Upper lobe of left lung (tissue), 6 donors: Measurements from ENCODE around the gene TRIML2. TPM values are rescaled to one million over a fixed set of nuclear protein-coding genes. Genes with fewer than 3 reads are reported as not detected.

Source experiments
- ATAC-seq, 2 donors: fragments of 200-7000 bp; cut with Tn5 transposase; one replicate each; pipeline ENCODE4 v1.9.1; 2022; ENCODE audit warnings: mild to moderate bottlenecking in 2 of 2, moderate library complexity in 2 of 2; ENCODE audit not compliant: low FRiP score in 2 of 2
- DNase-seq, 2 donors: peaks; one replicate each; pipeline ENCODE4 v3.0.0-alpha.2; 2019 to 2020
- H3K27ac ChIP-seq, 4 donors: fragments of 200-600 bp; sonication (generic); one replicate each; pipeline ENCODE4 v1.5.1; 2016 to 2019
- H3K27me3 ChIP-seq, 4 donors: fragments of 200-600 bp; sonication (generic); one replicate each; pipeline ENCODE4 v1.5.1; 2017 to 2019
- H3K36me3 ChIP-seq, 4 donors: fragments of 200-600 bp; sonication (generic); one replicate each; pipeline ENCODE4 v1.5.1; 2016 to 2019
- H3K4me1 ChIP-seq, 4 donors: fragments of 200-600 bp; sonication (generic); one replicate each; pipeline ENCODE4 v1.5.1; 2018 to 2019
- H3K4me3 ChIP-seq, 4 donors: fragments of 200-600 bp; sonication (generic); one replicate each; pipeline ENCODE4 v1.5.1; 2017 to 2019; ENCODE audit warnings: mild to moderate bottlenecking in 2 of 4, moderate library complexity in 1 of 4
- H3K9me3 ChIP-seq, 4 donors: fragments of 200-600 bp; sonication (generic); one replicate each; pipeline ENCODE4 v1.5.1; 2018 to 2019
- EP300 ChIP-seq, 4 donors: sonication (generic); formaldehyde crosslinking; IDR thresholded peaks; one replicate each; pipeline ENCODE4 v1.5.1; 2017; ENCODE audit warnings: antibody characterized with exemption in 4 of 4, control low read depth in 2 of 4
- POLR2A ChIP-seq, 4 donors: fragments of 450-650 bp; IDR thresholded peaks; one replicate each; pipeline ENCODE4 v1.5.1; 2016 to 2017; ENCODE audit warnings: antibody characterized with exemption in 4 of 4, mild to moderate bottlenecking in 2 of 4
- POLR2AphosphoS5 ChIP-seq, 2 donors: sonication (generic); formaldehyde crosslinking; IDR thresholded peaks; one replicate each; pipeline ENCODE4 v1.5.1; 2017; ENCODE audit warnings: antibody characterized with exemption in 2 of 2
- WGBS, 2 donors: methylation state at CpG; one replicate each; pipeline ENCODE4 v1.1.5; 2017 to 2018; 5-methylcytosine and 5-hydroxymethylcytosine counted together
- total RNA-seq, 6 donors: library from RNA; depleted of rRNA in 4 of 6; stranded (reverse); fragments of >200 nt in 4 of 6; gene quantifications; one replicate each; pipeline versions ENCODE4 v1.1.0 to v1.2.1, GENCODE V29; 2016 to 2021
- TF ChIP-seq, protein P1 (sequence below), 6 experiments: fragments of 450-650 bp in 4 of 6; fragments of 200-600 bp in 2 of 6; sonication (generic) in 2 of 6; IDR thresholded peaks; one replicate each; pipeline ENCODE4 v1.5.1; 2016 to 2019; ENCODE audit warnings: antibody characterized with exemption in 6 of 6
- donor health status: DM: no; HTN: no; CAD: no; lungs with moderate emphysema.
- donor health status: DM: no; HTN: yes; CAD: no; lungs with severe emphysema.

TRIML2 gene
- total RNA-seq, 6 donors from 2014 or later, result not detected

DNA sequence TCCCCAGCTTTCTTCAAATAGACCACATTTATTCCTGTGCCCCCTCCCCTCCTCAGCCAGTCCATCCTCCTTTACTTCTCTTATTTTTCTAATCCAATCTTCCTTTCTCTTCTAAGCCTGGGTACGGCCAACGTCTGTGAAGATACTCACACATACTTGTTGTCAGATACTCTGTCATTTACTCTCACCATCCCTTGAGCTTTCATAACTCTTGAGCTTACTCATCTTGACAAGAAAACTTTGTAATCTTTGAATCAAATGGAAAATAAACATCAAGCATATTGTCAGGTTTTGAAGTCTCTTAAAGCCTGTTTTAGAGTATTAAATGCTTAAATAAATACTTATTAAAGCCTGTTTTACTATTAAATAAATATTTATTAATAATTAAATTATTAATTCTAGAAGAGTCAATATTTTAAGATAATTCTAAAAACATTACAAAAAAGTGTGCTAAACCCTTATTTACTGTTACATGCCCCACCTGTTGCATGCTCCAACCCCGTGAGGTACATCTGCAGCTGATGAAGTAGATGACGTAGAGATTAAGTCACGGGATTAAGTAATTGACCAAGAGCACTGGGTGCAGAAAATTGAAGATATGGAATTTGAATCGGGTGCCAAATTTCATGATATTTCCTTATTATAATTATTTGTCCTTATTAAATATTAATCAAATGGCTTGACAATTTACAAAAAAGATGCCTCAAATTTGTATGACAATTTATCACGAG is 1.5 kb upstream of the TRIML2 start:
- no peak for TF ChIP-seq POLR2A (IDR thresholded peaks at IDR 0.05)
- TF ChIP-seq, protein P1, sequence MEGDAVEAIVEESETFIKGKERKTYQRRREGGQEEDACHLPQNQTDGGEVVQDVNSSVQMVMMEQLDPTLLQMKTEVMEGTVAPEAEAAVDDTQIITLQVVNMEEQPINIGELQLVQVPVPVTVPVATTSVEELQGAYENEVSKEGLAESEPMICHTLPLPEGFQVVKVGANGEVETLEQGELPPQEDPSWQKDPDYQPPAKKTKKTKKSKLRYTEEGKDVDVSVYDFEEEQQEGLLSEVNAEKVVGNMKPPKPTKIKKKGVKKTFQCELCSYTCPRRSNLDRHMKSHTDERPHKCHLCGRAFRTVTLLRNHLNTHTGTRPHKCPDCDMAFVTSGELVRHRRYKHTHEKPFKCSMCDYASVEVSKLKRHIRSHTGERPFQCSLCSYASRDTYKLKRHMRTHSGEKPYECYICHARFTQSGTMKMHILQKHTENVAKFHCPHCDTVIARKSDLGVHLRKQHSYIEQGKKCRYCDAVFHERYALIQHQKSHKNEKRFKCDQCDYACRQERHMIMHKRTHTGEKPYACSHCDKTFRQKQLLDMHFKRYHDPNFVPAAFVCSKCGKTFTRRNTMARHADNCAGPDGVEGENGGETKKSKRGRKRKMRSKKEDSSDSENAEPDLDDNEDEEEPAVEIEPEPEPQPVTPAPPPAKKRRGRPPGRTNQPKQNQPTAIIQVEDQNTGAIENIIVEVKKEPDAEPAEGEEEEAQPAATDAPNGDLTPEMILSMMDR (IDR thresholded peaks at IDR 0.05), result no peak
- no peak for TF ChIP-seq EP300 (IDR thresholded peaks at IDR 0.05)
- no peak for TF ChIP-seq POLR2AphosphoS5 (IDR thresholded peaks at IDR 0.05)
- H3K36me3 ChIP-seq, result no peaks in the 10 kb centered on the region
- H3K27ac ChIP-seq, result no peak overlapping the region
- DNase-seq (no peak), ATAC-seq (peak in 1 of 2 donors; percentile 53)
- no peak overlapping the region for H3K4me3 ChIP-seq
- WGBS, 2 donors, result 74 to 79% methylated on average over 7 of the region's 7 CpGs
- H3K9me3 ChIP-seq, result peaks cover 0 to 3% (median 0%) of the 10 kb centered on the region in 4 donors
- no peaks in the 10 kb centered on the region for H3K4me1 ChIP-seq
- no peaks in the 10 kb centered on the region for H3K27me3 ChIP-seq

GRCh38 chr4:188110036-188110435 is 633 bp upstream of the TRIML2 start:
- no peak overlapping the region for H3K27ac ChIP-seq
- no peaks in the 10 kb centered on the region for H3K27me3 ChIP-seq
- ATAC-seq, result no peak
- 62 to 66% methylated on average over 3 of the region's 3 CpGs for WGBS, 2 donors
- H3K36me3 ChIP-seq, result no peaks in the 10 kb centered on the region
- H3K9me3 ChIP-seq, result peaks cover 0 to 3% (median 0%) of the 10 kb centered on the region in 4 donors
- no peaks in the 10 kb centered on the region for H3K4me1 ChIP-seq
- TF ChIP-seq EP300 (IDR thresholded peaks at IDR 0.05), result no peak
- TF ChIP-seq POLR2AphosphoS5 (IDR thresholded peaks at IDR 0.05), result no peak
- TF ChIP-seq, protein P1 (IDR thresholded peaks at IDR 0.05), result no peak
- no peak for TF ChIP-seq POLR2A (IDR thresholded peaks at IDR 0.05)
- no peak overlapping the region for H3K4me3 ChIP-seq
- no peak for DNase-seq

GRCh38 chr4:188107931-188108843 is 1.2 kb downstream of the TRIML2 start:
- TF ChIP-seq POLR2AphosphoS5 (IDR thresholded peaks at IDR 0.05) (no peak), EP300 (IDR thresholded peaks at IDR 0.05) (no peak), POLR2A (IDR thresholded peaks at IDR 0.05) (no peak)
- TF ChIP-seq, protein P1 (IDR thresholded peaks at IDR 0.05), result no peak
- DNase-seq (no peak), ATAC-seq (peak in 1 of 2 donors; percentile 34)
- Histone ChIP-seq H3K27ac (no peak overlapping the region), H3K27me3 (no peaks in the 10 kb centered on the region), H3K4me1 (no peaks in the 10 kb centered on the region), H3K36me3 (no peaks in the 10 kb centered on the region), H3K9me3 (peaks cover 0 to 3% (median 0%) of the 10 kb centered on the region in 4 donors), H3K4me3 (no peak overlapping the region)
- WGBS, 2 donors, result 49 to 72% methylated on average over 10 of the region's 10 CpGs

GRCh38 chr4:188106454-188106853 is 2.9 kb downstream of the TRIML2 start:
- Histone ChIP-seq H3K9me3 (peaks cover 0 to 3% (median 0%) of the 10 kb centered on the region in 4 donors), H3K27ac (no peak overlapping the region), H3K36me3 (no peaks in the 10 kb centered on the region), H3K4me1 (no peaks in the 10 kb centered on the region), H3K4me3 (no peak overlapping the region), H3K27me3 (no peaks in the 10 kb centered on the region)
- ATAC-seq (peak in 1 of 2 donors; percentile 51), DNase-seq (peak in 1 of 2 donors; percentile 77)
- no peak for TF ChIP-seq POLR2AphosphoS5 (IDR thresholded peaks at IDR 0.05)
- TF ChIP-seq EP300 (IDR thresholded peaks at IDR 0.05), result no peak
- TF ChIP-seq POLR2A (IDR thresholded peaks at IDR 0.05), result no peak
- TF ChIP-seq, protein P1 (IDR thresholded peaks at IDR 0.05), result no peak
- WGBS, 2 donors, result 97 to 98% methylated on average over 18 to 30 of the region's 40 CpGs
